NCI-H187 treated with DMSO at 0.1 percent for 48 hours (cell line): ENCODE measurements around the gene MGST3.
"Not testable (repeated sequence)": the region's sequence is repeated elsewhere in the genome, so short reads cannot be mapped to it uniquely, and the experiment has no call there.

Experiments used
- DNase-seq: peaks from one replicate; lab custom pipeline; 2025; lab: John Stamatoyannopoulos, UW

The MGST3 gene

DNA sequence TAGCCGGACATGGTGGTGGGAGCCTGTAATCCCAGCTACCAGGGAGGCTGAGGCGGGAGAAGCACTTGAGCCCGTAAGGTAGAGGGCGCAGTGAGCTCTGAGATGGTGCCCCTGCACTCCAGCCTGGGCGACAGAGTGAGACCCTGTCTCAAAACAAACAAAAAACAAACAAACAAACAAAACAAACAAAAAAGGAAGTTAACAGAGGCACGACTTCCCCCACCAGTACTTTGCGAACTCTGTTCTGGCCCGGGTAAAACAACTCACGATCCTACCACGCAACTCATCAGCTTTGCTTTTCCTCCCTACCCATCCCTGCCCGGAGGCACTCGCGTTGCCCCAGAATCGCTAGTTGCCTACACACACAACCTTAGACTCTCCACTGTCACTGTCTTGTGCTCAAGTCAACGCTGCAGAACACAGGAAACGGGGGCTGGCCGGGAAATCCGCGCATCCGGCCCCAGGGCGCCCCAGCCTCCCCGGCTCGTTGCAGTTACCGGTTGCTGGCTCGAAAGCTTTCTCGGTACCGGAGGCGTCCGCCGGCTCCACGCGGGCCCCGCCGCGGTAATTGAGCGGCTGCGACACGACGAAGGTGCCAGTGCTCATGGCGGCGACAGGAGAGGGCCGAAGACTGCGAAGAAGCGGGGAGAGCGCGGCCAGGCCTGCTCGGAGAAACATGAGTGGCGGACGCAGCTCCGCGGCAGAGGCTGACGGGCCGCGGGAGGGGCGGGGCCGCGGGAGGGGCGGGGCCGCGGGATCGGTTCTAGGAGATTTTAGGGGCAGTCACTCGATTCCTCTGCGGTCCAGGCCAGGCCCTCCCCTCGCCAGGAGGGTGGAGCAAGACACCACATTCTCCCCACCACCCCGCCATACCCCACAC lies 67.1 kb downstream of the MGST3 start, which contains the start of gene ALDH9A1:
Gene ALDH9A1 (minus strand): TSS at position 682 of the 880 bp plus-strand sequence. CDS start 4 bp downstream, at position 678.
- peak; percentile 85 for DNase-seq

DNA sequence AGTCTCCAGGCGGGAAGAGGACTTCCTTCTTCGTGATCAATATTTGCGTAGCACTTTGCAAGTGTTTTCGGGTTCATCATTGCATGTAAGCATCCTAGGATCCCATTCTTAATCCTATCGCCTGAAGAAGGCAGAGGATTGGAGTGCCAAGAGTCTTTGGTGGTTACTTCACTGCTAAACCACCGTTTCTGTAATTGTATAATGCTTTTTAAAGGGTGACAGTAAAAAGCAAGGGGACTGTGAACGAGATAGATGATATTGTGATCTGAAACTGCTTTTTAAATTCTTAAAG lies 67.7 kb downstream of the MGST3 start:
- DNase-seq, result no peak

DNA sequence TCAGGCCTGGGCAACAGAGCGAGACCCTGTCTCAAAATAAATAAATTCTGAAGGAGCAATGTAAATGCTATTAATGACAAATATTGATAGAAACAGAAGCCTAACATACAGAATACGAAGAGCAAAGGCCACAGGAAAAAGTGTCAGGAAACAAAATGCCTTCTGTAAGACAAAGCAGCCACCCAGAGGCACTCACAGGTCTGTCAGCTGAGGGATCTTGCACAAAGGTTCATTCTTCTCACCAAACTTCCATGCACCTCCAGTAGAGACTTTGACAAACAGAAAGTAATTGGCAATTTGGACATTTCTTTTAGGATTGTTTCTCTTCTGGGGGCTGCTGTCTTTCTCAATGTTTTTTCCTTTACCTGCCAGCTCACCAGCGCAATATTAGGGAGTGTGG lies 68.5 kb downstream of the MGST3 start:
- DNase-seq, result no peak

GRCh38 chr1:165701922-165702321 lies 70.9 kb downstream of the MGST3 start:
- DNase-seq, result not testable (repeated sequence)

GRCh38 chr1:165703648-165704047 lies 72.6 kb downstream of the MGST3 start:
- no peak for DNase-seq
